ENCODE measurements around the gene MUC20. TPM values are rescaled to one million over a fixed set of nuclear protein-coding genes. Genes with fewer than 3 reads are reported as not detected.
"Not testable (repeated sequence)": the region's sequence is repeated elsewhere in the genome, so short reads cannot be mapped to it uniquely, and the experiment has no call there.

MUC20 gene
- total and polyA plus RNA-seq, 2 experiments from 2014 or later = 0.29 TPM; not detected in 1

- not testable (repeated sequence) for H3K36me3 ChIP-seq (ENCODE audit: insufficient read depth); H3K4me2 ChIP-seq; H3K27me3 ChIP-seq (ENCODE audit: insufficient read depth); H3K27me3 Mint-ChIP-seq (ENCODE audit: insufficient read depth, low read depth, poor library complexity); H3K9me2 ChIP-seq (ENCODE audit: insufficient read depth); H3F3A ChIP-seq (replicated peaks; ENCODE audit: low read depth); H3K9me3 Mint-ChIP-seq; H3K4me3 ChIP-seq; H3K79me2 ChIP-seq (replicated peaks; ENCODE audit: insufficient read depth); H3K4me3 Mint-ChIP-seq; H3K27ac Mint-ChIP-seq; DNase-seq (ENCODE audit: low spot score); ATAC-seq; H4K20me1 ChIP-seq (replicated peaks; ENCODE audit: insufficient read depth); H3K27ac ChIP-seq (ENCODE audit: low read depth); H2AFZ ChIP-seq
- H3K4me1 ChIP-seq (ENCODE audit: insufficient read depth) = peaks cover 18% of the 10 kb centered on the region; the same call in 1 of the 2 replicates
- H3K36me3 Mint-ChIP-seq (ENCODE audit: low read depth) = peaks cover 12% of the 10 kb centered on the region; the same call in 2 of the 3 replicates
- H3K4me1 Mint-ChIP-seq = peaks cover 27% of the 10 kb centered on the region
Measured at GRCh38 chr3:195694217-195695076, 26.3 kb upstream of the MUC20 start.

GRCh38 chr3:195696632-195697278 is 24.0 kb upstream of the MUC20 start:
- Mint-ChIP-seq H3K27ac (peak overlapping the region; percentile 85), H3K36me3 (ENCODE audit: low read depth) (peaks cover 12% of the 10 kb centered on the region; the same call in 2 of the 3 replicates), H3K9me3 (no peaks in the 10 kb centered on the region), H3K27me3 (ENCODE audit: insufficient read depth, low read depth, poor library complexity) (no peaks in the 10 kb centered on the region), H3K4me1 (peaks cover 27% of the 10 kb centered on the region), H3K4me3 (no peak overlapping the region)
- Histone ChIP-seq H3K4me1 (ENCODE audit: insufficient read depth) (peaks cover 18% of the 10 kb centered on the region; the same call in 1 of the 2 replicates), H3K4me3 (no peak overlapping the region), H3K36me3 (ENCODE audit: insufficient read depth) (no peaks in the 10 kb centered on the region), H3K4me2 (no peak overlapping the region), H3K27me3 (ENCODE audit: insufficient read depth) (no peaks in the 10 kb centered on the region), H3K79me2 (replicated peaks; ENCODE audit: insufficient read depth) (no peaks in the 10 kb centered on the region), H3K27ac (ENCODE audit: low read depth) (no peak overlapping the region), H2AFZ (no peak overlapping the region), H4K20me1 (replicated peaks; ENCODE audit: insufficient read depth) (no peaks in the 10 kb centered on the region; the same call in 1 of the 2 replicates), H3F3A (replicated peaks; ENCODE audit: low read depth) (no peaks in the 10 kb centered on the region), H3K9me2 (ENCODE audit: insufficient read depth) (no peaks in the 10 kb centered on the region)
- no peak for TF ChIP-seq STAT1 (IDR thresholded peaks at IDR 0.05; ENCODE audit: unreplicated experiment)
- no peak for TF ChIP-seq EZH2 (IDR thresholded peaks at IDR 0.05; ENCODE audit: low read depth, unreplicated experiment)
- no peak for TF ChIP-seq ETS1 (IDR thresholded peaks at IDR 0.05)
- TF ChIP-seq REST (IDR thresholded peaks at IDR 0.05; ENCODE audit: unreplicated experiment) = no peak
- TF ChIP-seq ZNF114 (CRISPR knock-in tag; IDR thresholded peaks at IDR 0.05) = no peak
- no peak for TF ChIP-seq NANOG (IDR thresholded peaks at IDR 0.05; ENCODE audit: borderline replicate concordance)
- no peak for TF ChIP-seq ZNF331 (CRISPR knock-in tag; IDR thresholded peaks at IDR 0.05; ENCODE audit: low read depth)
- no peak for TF ChIP-seq CREB1 (CRISPR knock-in tag; IDR thresholded peaks at IDR 0.05; ENCODE audit: low read depth)
- TF ChIP-seq EZH2phosphoT487 (IDR thresholded peaks at IDR 0.05; ENCODE audit: unreplicated experiment) = no peak
- DNase-seq (ENCODE audit: low spot score) (no peak), ATAC-seq (peak; percentile 33)
